Uterus (tissue), 2 donors: ENCODE measurements around the gene MS4A4E.
A peak's percentile ranks its signal among the peaks of the same experiment; 100 is the strongest.

ENCODE experiments used
- POLR2A ChIP-seq, 2 donors: fragments of 450-650 bp; IDR thresholded peaks; one replicate each; pipeline ENCODE4 v1.6.1; 2016; ENCODE audit warnings: antibody characterized with exemption in 2 of 2, mild to moderate bottlenecking in 1 of 2, moderate library complexity in 1 of 2
- TF ChIP-seq, protein P1 (sequence below), 4 experiments: fragments of 200-600 bp in 2 of 4; fragments of 450-650 bp in 2 of 4; sonication (generic) in 2 of 4; IDR thresholded peaks; one replicate each; pipeline ENCODE4 v1.5.1; 2016 to 2019; ENCODE audit warnings: antibody characterized with exemption in 4 of 4, mild to moderate bottlenecking in 2 of 4, moderate library complexity in 1 of 4

DNA sequence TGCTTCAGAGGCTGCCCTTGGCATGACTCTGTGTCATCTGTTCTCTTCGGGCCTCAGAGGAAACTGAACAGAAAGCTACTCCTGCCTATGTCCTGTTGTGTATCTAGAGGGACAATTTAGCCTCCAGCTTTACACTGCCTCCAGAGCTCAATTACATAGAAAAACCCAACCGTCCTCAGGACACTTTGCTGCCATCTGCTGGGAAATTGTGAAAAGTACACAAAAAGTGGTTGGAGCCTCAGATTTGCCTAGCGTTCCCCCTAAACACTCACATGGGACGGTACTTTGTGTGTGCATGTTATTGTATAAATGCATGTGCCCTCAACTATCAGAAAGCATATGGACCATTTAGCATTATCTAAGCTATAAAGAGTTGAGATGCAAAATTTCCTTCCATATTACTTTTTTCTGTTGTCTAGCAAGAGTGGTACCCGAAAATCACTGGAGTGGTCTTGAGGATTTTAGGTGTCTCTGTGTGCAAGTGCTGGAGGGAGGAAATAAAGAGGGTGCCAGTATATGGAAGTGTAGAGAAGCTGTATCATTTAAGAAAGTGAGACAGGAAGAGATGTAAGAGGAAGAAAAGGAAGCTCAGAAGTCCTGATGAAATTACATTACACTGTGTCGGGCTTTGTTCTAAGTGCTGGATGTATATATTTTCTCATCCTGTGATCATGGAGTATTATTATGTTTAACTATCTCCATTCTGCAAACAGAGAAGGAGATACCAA is 8.7 kb upstream of the MS4A4E start:
- TF ChIP-seq POLR2A (IDR thresholded peaks at IDR 0.05) = no peak
- TF ChIP-seq, protein P1, sequence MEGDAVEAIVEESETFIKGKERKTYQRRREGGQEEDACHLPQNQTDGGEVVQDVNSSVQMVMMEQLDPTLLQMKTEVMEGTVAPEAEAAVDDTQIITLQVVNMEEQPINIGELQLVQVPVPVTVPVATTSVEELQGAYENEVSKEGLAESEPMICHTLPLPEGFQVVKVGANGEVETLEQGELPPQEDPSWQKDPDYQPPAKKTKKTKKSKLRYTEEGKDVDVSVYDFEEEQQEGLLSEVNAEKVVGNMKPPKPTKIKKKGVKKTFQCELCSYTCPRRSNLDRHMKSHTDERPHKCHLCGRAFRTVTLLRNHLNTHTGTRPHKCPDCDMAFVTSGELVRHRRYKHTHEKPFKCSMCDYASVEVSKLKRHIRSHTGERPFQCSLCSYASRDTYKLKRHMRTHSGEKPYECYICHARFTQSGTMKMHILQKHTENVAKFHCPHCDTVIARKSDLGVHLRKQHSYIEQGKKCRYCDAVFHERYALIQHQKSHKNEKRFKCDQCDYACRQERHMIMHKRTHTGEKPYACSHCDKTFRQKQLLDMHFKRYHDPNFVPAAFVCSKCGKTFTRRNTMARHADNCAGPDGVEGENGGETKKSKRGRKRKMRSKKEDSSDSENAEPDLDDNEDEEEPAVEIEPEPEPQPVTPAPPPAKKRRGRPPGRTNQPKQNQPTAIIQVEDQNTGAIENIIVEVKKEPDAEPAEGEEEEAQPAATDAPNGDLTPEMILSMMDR (IDR thresholded peaks at IDR 0.05) = peak; percentile 22 to 36 (median 28)
